ENCODE results near the gene MGAT5B. TPM values are rescaled to one million over a fixed set of nuclear protein-coding genes. Genes with fewer than 3 reads are reported as not detected.
A peak's percentile ranks its signal among the peaks of the same experiment; 100 is the strongest.

MGAT5B gene
- total and polyA plus RNA-seq, 5 donors, result 0.05 to 0.12 TPM; not detected in 3

DNA sequence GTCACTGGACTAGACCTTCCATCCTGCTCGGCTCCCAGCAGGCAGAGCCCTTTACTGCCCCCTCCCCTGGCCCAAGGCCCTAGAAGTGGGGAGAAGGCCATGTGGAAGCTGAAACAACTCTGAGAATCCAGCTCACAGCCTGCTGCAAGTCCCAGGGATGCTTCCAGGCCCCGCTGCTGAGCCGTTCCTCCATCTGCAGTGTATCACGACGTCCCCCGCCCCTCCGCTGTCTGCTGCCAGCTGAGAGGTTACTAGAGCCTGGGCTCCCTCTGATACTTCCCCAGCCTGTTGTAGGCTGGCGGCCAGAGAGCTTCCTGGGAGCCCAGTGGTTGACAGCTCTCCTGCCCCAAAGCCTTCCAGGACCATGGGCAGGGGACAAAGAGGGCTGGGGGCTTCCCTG, 118.2 kb downstream of the MGAT5B start:
- no peak for DNase-seq
- Histone ChIP-seq H3K27ac (ENCODE audit: low read length) (no peak overlapping the region), H3K9me3 (ENCODE audit: control insufficient read depth, low read length) (no peaks in the 10 kb centered on the region), H3K4me1 (ENCODE audit: control insufficient read depth, insufficient read depth, low read length) (no peaks in the 10 kb centered on the region), H3K4me3 (ENCODE audit: low read length) (no peak overlapping the region), H3K27me3 (ENCODE audit: control insufficient read depth, insufficient read depth) (no peaks in the 10 kb centered on the region)
- 51% methylated on average over 8 of the region's 8 CpGs for WGBS
- ATAC-seq, result no peak
- intact Hi-C loops (cut with DNase I), result no loop called here

GRCh38 chr17:76987486-76988093, 119.4 kb downstream of the MGAT5B start:
- no peaks in the 10 kb centered on the region for H3K4me1 ChIP-seq (ENCODE audit: control insufficient read depth, insufficient read depth, low read length)
- intact Hi-C loops (cut with DNase I), result no loop called here
- 88% methylated on average over 15 of the region's 15 CpGs for WGBS
- DNase-seq, result no peak
- no peak overlapping the region for H3K27ac ChIP-seq (ENCODE audit: low read length)
- no peaks in the 10 kb centered on the region for H3K27me3 ChIP-seq (ENCODE audit: control insufficient read depth, insufficient read depth)
- no peaks in the 10 kb centered on the region for H3K9me3 ChIP-seq (ENCODE audit: control insufficient read depth, low read length)
- no peak for ATAC-seq
- H3K4me3 ChIP-seq (ENCODE audit: low read length), result no peak overlapping the region

- DNase-seq (no peak), ATAC-seq (no peak)
- WGBS, result 86% methylated on average over 13 of the region's 13 CpGs
- Histone ChIP-seq H3K27ac (ENCODE audit: low read length) (no peak overlapping the region), H3K9me3 (ENCODE audit: control insufficient read depth, low read length) (no peaks in the 10 kb centered on the region), H3K4me3 (ENCODE audit: low read length) (no peak overlapping the region), H3K27me3 (ENCODE audit: control insufficient read depth, insufficient read depth) (no peaks in the 10 kb centered on the region), H3K4me1 (ENCODE audit: control insufficient read depth, insufficient read depth, low read length) (no peaks in the 10 kb centered on the region)
- intact Hi-C loops (cut with DNase I), result no loop called here
Measured at GRCh38 chr17:76988796-76989195, 120.6 kb downstream of the MGAT5B start.

GRCh38 chr17:76989519-76989918, 121.3 kb downstream of the MGAT5B start:
- intact Hi-C loops (cut with DNase I), result no loop called here
- no peak for ATAC-seq
- no peaks in the 10 kb centered on the region for H3K27me3 ChIP-seq (ENCODE audit: control insufficient read depth, insufficient read depth)

DNA sequence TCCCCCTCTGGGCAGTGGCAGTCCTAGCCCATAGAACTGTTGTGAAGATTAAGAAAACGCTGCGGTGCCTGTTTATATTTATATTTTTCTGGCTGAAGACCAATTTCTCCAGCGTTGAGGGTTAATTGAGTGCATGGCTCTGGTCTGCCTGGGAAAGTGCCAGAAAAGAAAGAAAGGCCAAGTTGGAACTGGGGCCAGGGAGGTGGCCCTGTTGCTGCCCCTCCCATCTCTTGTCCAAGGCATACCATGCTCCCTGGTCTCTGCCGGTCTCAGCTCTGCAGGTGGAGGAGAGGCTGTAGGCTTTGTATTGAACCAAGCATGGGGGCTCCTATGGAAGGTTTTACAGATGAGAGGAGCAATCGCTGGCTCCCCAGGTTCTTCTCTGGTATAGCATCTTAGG, 124.7 kb downstream of the MGAT5B start:
- intact Hi-C loops (cut with DNase I), result no loop called here
- 34% methylated on average over 5 of the region's 5 CpGs for WGBS
- ATAC-seq (no peak), DNase-seq (no peak)
- Histone ChIP-seq H3K4me3 (ENCODE audit: low read length) (no peak overlapping the region), H3K4me1 (ENCODE audit: control insufficient read depth, insufficient read depth, low read length) (no peaks in the 10 kb centered on the region), H3K9me3 (ENCODE audit: control insufficient read depth, low read length) (no peaks in the 10 kb centered on the region), H3K27me3 (ENCODE audit: control insufficient read depth, insufficient read depth) (no peaks in the 10 kb centered on the region), H3K27ac (ENCODE audit: low read length) (no peak overlapping the region)

More at GRCh38 chr17:76989519-76989918, 121.3 kb downstream of the MGAT5B start:
- Histone ChIP-seq H3K4me1 (ENCODE audit: control insufficient read depth, insufficient read depth, low read length) (no peaks in the 10 kb centered on the region), H3K27ac (ENCODE audit: low read length) (no peak overlapping the region), H3K9me3 (ENCODE audit: control insufficient read depth, low read length) (no peaks in the 10 kb centered on the region), H3K4me3 (ENCODE audit: low read length) (no peak overlapping the region)
- DNase-seq, result no peak
- WGBS, result 73% methylated on average over 5 of the region's 5 CpGs

GRCh38 chr17:76993651-76994050, 125.4 kb downstream of the MGAT5B start:
- intact Hi-C loops (cut with DNase I), result no loop called here
- DNase-seq, result no peak
- WGBS, result 55% methylated on average over 5 of the region's 5 CpGs
- no peak overlapping the region for H3K4me3 ChIP-seq (ENCODE audit: low read length)
- no peaks in the 10 kb centered on the region for H3K9me3 ChIP-seq (ENCODE audit: control insufficient read depth, low read length)
- no peaks in the 10 kb centered on the region for H3K4me1 ChIP-seq (ENCODE audit: control insufficient read depth, insufficient read depth, low read length)
- no peaks in the 10 kb centered on the region for H3K27me3 ChIP-seq (ENCODE audit: control insufficient read depth, insufficient read depth)
- H3K27ac ChIP-seq (ENCODE audit: low read length), result no peak overlapping the region
- ATAC-seq, result no peak

DNA sequence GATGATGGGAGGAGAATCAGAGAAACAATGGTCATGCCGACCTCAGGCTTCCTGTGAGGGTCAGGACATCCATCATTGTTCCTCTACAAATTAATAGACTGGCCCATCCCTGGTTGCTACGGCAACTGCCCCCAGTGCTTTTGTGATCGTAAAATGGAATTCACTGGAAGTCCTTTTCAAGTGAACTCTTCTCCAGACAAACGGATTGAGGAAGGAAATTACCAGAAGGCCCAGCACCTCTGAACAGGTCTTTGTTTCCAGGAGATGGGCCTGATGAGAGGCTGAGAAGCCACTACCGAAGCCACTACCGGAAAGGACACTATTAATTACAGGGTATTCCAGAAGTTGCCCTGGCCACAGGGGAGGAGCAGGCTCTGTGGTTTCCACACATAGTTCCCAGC, 126.0 kb downstream of the MGAT5B start:
- H3K9me3 ChIP-seq (ENCODE audit: control insufficient read depth, low read length), result no peaks in the 10 kb centered on the region
- 43% methylated on average over 6 of the region's 6 CpGs for WGBS
- peak in 1 of 2 donors; percentile 77 for ATAC-seq
- H3K4me3 ChIP-seq (ENCODE audit: low read length), result no peak overlapping the region
- H3K4me1 ChIP-seq (ENCODE audit: control insufficient read depth, insufficient read depth, low read length), result no peaks in the 10 kb centered on the region
- H3K27ac ChIP-seq (ENCODE audit: low read length), result no peak overlapping the region
- H3K27me3 ChIP-seq (ENCODE audit: control insufficient read depth, insufficient read depth), result no peaks in the 10 kb centered on the region
- peak in 2 of 3 donors; percentile 31 to 44 for DNase-seq
- intact Hi-C loops (cut with DNase I), result no loop called here

DNA sequence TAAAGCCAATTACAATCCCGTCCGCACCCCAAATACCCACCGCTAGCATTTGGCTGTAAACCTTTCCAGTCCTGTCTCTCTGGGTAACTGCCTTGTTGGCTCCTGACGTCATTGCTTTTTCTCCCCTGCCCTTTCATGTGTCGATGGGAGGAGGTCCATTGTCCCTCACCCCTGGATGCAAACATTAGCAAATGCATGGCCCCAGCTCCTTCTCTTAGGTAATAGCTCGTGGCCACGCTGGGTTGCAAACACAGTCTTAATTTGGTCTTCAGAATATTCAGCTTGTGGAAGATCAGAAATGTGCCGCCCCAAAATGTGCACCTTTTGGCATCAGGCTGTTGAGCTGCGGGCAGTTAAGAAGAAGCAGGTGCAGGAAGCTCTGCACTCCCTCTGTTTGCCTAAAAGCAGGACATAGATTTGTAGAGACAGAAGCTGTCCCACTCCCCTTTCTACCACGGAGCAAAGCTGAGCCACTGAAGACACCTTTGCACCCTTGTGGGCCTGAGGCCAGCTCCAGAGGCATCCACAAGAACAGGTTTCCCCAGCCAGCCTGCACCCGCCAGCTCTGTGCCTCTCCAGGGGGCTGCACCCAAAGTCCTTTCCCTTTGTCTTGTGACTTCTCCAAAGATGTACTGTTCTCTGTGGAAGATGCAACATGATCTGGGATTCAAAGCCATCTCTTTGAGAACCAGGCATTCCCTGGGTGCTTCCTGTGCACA, 127.3 kb downstream of the MGAT5B start:
- no peak for DNase-seq
- Histone ChIP-seq H3K4me3 (ENCODE audit: low read length) (no peak overlapping the region), H3K27me3 (ENCODE audit: control insufficient read depth, insufficient read depth) (no peaks in the 10 kb centered on the region), H3K4me1 (ENCODE audit: control insufficient read depth, insufficient read depth, low read length) (no peaks in the 10 kb centered on the region), H3K9me3 (ENCODE audit: control insufficient read depth, low read length) (no peaks in the 10 kb centered on the region), H3K27ac (ENCODE audit: low read length) (no peak overlapping the region)
- intact Hi-C loops (cut with DNase I), result no loop called here
- 60% methylated on average over 11 of the region's 11 CpGs for WGBS
- ATAC-seq, result no peak

GRCh38 chr17:76996741-76997694, 128.8 kb downstream of the MGAT5B start:
- DNase-seq (no peak), ATAC-seq (no peak)
- H3K27me3 ChIP-seq (ENCODE audit: control insufficient read depth, insufficient read depth), result no peaks in the 10 kb centered on the region
- no peak overlapping the region for H3K4me3 ChIP-seq (ENCODE audit: low read length)
- no peaks in the 10 kb centered on the region for H3K9me3 ChIP-seq (ENCODE audit: control insufficient read depth, low read length)
- intact Hi-C loops (cut with DNase I), result no loop called here
- H3K27ac ChIP-seq (ENCODE audit: low read length), result no peak overlapping the region
- no peaks in the 10 kb centered on the region for H3K4me1 ChIP-seq (ENCODE audit: control insufficient read depth, insufficient read depth, low read length)
- WGBS, result 80% methylated on average over 16 of the region's 16 CpGs

DNA sequence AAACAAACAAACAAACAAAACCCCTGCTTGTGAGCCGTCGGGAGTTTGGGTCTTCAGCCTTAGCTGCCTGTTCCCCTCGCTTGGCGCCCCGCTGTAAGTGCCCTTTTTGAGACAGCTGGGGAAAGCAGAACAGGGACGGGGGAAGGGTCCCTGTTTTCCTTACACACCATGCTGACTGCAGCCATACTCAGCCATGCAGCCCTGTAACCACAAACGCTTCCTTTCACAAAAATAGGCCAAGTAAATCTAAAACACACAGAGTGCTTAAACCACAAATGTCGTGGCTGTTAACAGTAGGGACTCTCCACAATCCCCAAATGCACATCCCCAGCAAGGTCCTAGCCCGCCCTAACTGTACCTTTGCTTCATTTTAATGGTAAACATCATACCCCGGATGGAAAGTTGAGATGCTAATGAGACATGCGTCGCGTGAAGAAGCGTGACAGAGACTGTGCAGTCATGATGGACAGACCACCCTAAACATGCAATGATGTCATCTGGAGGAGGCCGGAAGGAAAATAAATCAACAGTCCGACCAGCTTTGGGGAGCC, 129.9 kb downstream of the MGAT5B start:
- intact Hi-C loops (cut with DNase I), result no loop called here
- ATAC-seq (no peak), DNase-seq (no peak)
- Histone ChIP-seq H3K4me1 (ENCODE audit: control insufficient read depth, insufficient read depth, low read length) (no peaks in the 10 kb centered on the region), H3K27me3 (ENCODE audit: control insufficient read depth, insufficient read depth) (no peaks in the 10 kb centered on the region), H3K27ac (ENCODE audit: low read length) (no peak overlapping the region), H3K4me3 (ENCODE audit: low read length) (no peak overlapping the region), H3K9me3 (ENCODE audit: control insufficient read depth, low read length) (no peaks in the 10 kb centered on the region)
- 60% methylated on average over 16 of the region's 16 CpGs for WGBS

- ATAC-seq (no peak), DNase-seq (no peak)
- no peaks in the 10 kb centered on the region for H3K9me3 ChIP-seq (ENCODE audit: control insufficient read depth, low read length)
- WGBS, result 79% methylated on average over 8 of the region's 8 CpGs
- H3K27me3 ChIP-seq (ENCODE audit: control insufficient read depth, insufficient read depth), result no peaks in the 10 kb centered on the region
- no peaks in the 10 kb centered on the region for H3K4me1 ChIP-seq (ENCODE audit: control insufficient read depth, insufficient read depth, low read length)
- no peak overlapping the region for H3K27ac ChIP-seq (ENCODE audit: low read length)
- no peak overlapping the region for H3K4me3 ChIP-seq (ENCODE audit: low read length)
- intact Hi-C loops (cut with DNase I), result no loop called here
Measured at GRCh38 chr17:76998839-76999238, 130.6 kb downstream of the MGAT5B start.
